Measurements from ENCODE around the gene ZNF142.

GRCh38 chr2:218662827-218663226, 3.4 kb upstream of the ZNF142 start:
- TF ChIP-seq POLR2A (IDR thresholded peaks at IDR 0.05) = no peak
- no peak for TF ChIP-seq POLR2AphosphoS5 (IDR thresholded peaks at IDR 0.05)
- TF ChIP-seq, protein P1, sequence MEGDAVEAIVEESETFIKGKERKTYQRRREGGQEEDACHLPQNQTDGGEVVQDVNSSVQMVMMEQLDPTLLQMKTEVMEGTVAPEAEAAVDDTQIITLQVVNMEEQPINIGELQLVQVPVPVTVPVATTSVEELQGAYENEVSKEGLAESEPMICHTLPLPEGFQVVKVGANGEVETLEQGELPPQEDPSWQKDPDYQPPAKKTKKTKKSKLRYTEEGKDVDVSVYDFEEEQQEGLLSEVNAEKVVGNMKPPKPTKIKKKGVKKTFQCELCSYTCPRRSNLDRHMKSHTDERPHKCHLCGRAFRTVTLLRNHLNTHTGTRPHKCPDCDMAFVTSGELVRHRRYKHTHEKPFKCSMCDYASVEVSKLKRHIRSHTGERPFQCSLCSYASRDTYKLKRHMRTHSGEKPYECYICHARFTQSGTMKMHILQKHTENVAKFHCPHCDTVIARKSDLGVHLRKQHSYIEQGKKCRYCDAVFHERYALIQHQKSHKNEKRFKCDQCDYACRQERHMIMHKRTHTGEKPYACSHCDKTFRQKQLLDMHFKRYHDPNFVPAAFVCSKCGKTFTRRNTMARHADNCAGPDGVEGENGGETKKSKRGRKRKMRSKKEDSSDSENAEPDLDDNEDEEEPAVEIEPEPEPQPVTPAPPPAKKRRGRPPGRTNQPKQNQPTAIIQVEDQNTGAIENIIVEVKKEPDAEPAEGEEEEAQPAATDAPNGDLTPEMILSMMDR (IDR thresholded peaks at IDR 0.05) = no peak
- no peak for TF ChIP-seq EP300 (IDR thresholded peaks at IDR 0.05)

Measured in suprapubic skin (tissue), 4 donors.